ENCODE results near the gene BEAN1.
"Not testable (repeated sequence)": the region's sequence is repeated elsewhere in the genome, so short reads cannot be mapped to it uniquely, and the experiment has no call there.

BEAN1 gene

GRCh38 chr16:66487580-66488275 is 60.6 kb downstream of the BEAN1 start:
- no peak for DNase-seq

- DNase-seq, result no peak
Measured at GRCh38 chr16:66488505-66488904, 61.4 kb downstream of the BEAN1 start.

GRCh38 chr16:66489385-66489784 is 62.3 kb downstream of the BEAN1 start:
- no peak for DNase-seq

GRCh38 chr16:66489818-66490217 is 62.7 kb downstream of the BEAN1 start:
- no peak for DNase-seq

- DNase-seq, result no peak
Measured at GRCh38 chr16:66490774-66491715, 64.0 kb downstream of the BEAN1 start.

- DNase-seq, result no peak
Measured at GRCh38 chr16:66491716-66492064, 64.6 kb downstream of the BEAN1 start.

- no peak for DNase-seq
Measured at GRCh38 chr16:66493490-66494401, 66.7 kb downstream of the BEAN1 start.

- no peak for DNase-seq
Measured at GRCh38 chr16:66494916-66495315, 67.8 kb downstream of the BEAN1 start.

GRCh38 chr16:66495440-66495839 is 68.3 kb downstream of the BEAN1 start:
- DNase-seq, result no peak

GRCh38 chr16:66496226-66496625 is 69.1 kb downstream of the BEAN1 start:
- DNase-seq, result not testable (repeated sequence)

GRCh38 chr16:66497921-66498320 is 70.8 kb downstream of the BEAN1 start:
- DNase-seq, result not testable (repeated sequence)

GRCh38 chr16:66501563-66501962 is 74.5 kb downstream of the BEAN1 start:
- not testable (repeated sequence) for DNase-seq

- no peak for DNase-seq
Measured at GRCh38 chr16:66502020-66502913, 75.2 kb downstream of the BEAN1 start.

GRCh38 chr16:66503030-66503429 is 75.9 kb downstream of the BEAN1 start:
- no peak for DNase-seq

GRCh38 chr16:66503612-66504011 is 76.5 kb downstream of the BEAN1 start:
- no peak for DNase-seq

GRCh38 chr16:66507731-66508239 is 80.7 kb downstream of the BEAN1 start:
- no peak for DNase-seq

GRCh38 chr16:66508248-66508913 is 81.3 kb downstream of the BEAN1 start:
- no peak for DNase-seq

GRCh38 chr16:66508914-66509496 is 81.9 kb downstream of the BEAN1 start:
- no peak for DNase-seq

GRCh38 chr16:66509576-66509975 is 82.5 kb downstream of the BEAN1 start:
- no peak for DNase-seq

- no peak for DNase-seq
Measured at GRCh38 chr16:66510298-66510697, 83.2 kb downstream of the BEAN1 start.

All from NCI-H774 (cell line).